Coronary artery (tissue), 2 donors: ENCODE measurements around the gene DGCR2.
A peak's percentile ranks its signal among the peaks of the same experiment; 100 is the strongest.

ENCODE experiments used
- DNase-seq: peaks from one replicate; pipeline ENCODE4 v3.0.0-alpha.2; 2017; ENCODE audit warnings: low spot score
- H3K27ac ChIP-seq, 2 donors: fragments of 200-600 bp; sonication (generic); one replicate each; pipeline ENCODE4 v1.5.1; 2016 to 2019
- H3K4me3 ChIP-seq: fragments of 200-600 bp; sonication (generic); 2 replicates; pipeline ENCODE4 v1.5.1; 2016; ENCODE audit warnings: mild to moderate bottlenecking, moderate library complexity
- TF ChIP-seq, protein P1 (sequence below): fragments of 200-600 bp; sonication (generic); IDR thresholded peaks from one replicate; pipeline ENCODE4 v1.5.1; 2019; ENCODE audit warnings: antibody characterized with exemption

DGCR2 gene

GRCh38 chr22:19106886-19107729, 15.1 kb downstream of the DGCR2 start:
- no peak for DNase-seq
- Histone ChIP-seq H3K4me3 (no peak overlapping the region), H3K27ac (no peak overlapping the region)
- TF ChIP-seq, protein P1, sequence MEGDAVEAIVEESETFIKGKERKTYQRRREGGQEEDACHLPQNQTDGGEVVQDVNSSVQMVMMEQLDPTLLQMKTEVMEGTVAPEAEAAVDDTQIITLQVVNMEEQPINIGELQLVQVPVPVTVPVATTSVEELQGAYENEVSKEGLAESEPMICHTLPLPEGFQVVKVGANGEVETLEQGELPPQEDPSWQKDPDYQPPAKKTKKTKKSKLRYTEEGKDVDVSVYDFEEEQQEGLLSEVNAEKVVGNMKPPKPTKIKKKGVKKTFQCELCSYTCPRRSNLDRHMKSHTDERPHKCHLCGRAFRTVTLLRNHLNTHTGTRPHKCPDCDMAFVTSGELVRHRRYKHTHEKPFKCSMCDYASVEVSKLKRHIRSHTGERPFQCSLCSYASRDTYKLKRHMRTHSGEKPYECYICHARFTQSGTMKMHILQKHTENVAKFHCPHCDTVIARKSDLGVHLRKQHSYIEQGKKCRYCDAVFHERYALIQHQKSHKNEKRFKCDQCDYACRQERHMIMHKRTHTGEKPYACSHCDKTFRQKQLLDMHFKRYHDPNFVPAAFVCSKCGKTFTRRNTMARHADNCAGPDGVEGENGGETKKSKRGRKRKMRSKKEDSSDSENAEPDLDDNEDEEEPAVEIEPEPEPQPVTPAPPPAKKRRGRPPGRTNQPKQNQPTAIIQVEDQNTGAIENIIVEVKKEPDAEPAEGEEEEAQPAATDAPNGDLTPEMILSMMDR, result no peak

DNA sequence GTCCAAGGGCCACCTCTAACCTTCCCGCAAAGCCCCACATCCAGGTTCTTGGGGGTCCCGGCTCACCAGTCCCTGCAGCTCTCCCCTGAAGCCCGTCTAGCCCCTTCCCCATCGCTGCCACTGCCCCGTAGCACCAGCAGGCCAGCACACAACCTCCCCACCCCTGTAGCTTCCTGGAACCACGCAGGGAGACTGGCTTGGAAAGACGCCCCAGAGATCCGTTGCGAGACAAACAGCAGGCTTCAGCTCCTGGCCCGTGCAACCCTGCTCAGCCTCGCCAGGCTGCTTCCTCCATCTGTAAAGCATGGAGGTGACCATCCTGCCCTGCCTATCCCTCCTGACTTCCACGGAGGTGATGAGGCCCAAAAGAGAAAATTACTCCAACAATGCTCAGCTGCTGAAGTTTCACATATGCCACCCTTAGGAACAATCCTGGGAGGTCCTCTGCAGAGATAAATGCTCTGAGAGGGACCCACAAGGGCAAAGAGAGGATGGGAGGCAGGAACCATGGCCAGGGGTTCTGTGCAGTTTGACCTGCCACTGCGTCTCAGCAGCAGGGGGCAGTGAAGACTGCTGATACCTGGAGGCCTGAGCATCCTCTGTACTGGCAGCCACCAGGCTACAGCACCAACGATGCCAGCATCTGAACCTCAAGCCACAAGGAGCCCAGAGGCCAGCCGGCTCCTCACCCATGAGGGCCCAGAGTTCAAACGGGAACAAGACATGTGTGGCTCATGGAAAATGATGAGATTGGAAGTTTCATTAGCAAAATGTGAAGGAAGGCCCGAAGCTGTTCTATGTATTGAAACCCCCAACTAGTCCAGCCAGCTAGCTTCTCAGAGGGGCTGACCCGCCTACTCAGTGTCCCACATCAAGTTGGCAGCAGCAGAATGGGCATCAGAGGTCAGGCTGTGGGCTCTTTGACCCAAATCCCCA, 16.1 kb downstream of the DGCR2 start:
- Histone ChIP-seq H3K4me3 (no peak overlapping the region), H3K27ac (no peak overlapping the region)
- TF ChIP-seq, protein P1, result no peak
- DNase-seq, result no peak

DNA sequence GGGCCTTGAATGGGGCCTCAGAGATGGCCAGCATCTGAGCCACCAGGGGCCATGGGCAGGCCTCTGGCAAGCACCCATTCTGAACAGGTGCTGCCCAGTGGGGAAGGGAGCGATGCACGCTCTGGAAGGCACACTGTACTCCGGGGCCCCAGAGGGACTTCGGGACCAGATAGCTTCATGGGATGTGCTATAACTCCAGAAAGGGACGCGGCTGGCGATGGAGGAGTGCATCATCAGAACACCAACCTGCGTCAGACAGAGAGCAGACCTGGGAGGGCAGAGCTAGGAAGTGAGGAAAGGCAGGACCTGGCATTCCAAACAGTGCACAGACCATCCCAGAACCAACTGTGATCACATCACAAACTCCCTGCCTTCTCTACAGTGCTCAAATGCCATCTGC, 16.8 kb downstream of the DGCR2 start:
- no peak overlapping the region for H3K4me3 ChIP-seq
- H3K27ac ChIP-seq, result no peak overlapping the region
- TF ChIP-seq, protein P1, result no peak
- DNase-seq, result no peak

DNA sequence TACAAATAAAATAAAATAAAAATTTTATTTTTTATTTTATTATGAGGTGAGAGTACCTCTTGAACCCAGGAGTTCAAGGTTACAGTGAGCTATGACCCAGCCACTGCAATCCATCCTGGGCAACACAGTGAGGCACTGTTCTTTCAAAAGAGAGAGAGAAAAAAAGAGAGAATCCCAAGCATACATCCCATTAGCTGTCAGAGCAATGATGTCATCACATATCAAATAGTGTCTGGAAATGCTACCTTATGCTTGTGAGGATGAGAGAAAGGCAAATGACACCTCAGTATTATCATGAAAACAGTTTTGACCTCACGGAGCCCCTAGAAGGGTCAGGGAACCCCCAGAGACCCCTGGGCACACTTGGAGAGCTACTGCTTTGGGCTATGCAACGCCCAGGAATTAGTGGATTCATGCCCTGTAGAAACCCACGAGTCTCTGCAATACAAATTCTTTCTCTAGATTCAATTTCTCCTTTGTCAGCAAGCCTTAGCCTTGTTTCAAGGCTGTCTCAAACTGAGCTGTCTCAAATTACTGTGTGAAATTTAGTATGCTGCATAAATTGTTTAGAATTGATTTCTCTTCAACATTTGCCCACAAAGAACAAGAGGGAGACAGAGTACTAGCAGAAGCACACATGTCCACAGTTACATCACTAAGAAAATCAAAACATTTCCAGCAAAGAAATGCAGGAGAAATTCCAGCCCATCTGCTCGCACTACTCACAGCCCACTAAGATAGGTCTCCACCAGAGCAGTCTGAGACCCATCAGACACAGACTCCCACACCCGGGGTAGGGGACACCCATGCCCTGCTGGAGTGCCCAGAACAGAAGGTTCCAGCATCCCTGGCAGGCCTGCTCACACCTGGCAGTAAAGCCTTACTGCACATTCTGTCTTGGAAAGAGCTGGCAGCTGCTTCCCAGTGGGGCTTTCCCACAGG, 18.1 kb downstream of the DGCR2 start:
- no peak overlapping the region for H3K27ac ChIP-seq
- H3K4me3 ChIP-seq, result no peak overlapping the region
- TF ChIP-seq, protein P1, result no peak
- no peak for DNase-seq

DNA sequence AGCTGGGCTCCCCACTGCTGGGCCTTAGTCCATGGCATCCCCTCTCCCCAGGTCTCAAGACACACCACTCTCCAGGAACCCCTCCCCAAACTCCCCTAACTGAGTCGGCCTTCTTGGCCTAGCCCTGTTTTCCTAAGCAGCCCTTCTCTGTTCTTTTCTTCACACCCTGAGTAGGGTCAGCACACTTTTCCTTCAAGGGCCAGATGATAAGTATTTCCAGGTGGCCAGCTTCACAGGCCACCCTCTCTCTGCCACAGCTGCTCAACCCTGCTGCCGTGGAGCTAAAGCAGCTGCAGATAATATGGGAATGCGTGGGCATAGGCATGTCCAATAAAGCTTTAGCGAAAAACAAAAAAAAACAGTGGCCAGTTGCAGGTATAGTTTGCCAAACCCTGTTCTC, 24.1 kb downstream of the DGCR2 start:
- TF ChIP-seq, protein P1, result no peak
- Histone ChIP-seq H3K4me3 (no peak overlapping the region), H3K27ac (no peak overlapping the region)
- DNase-seq, result peak; percentile 4

GRCh38 chr22:19097518-19097917, 24.7 kb downstream of the DGCR2 start:
- H3K4me3 ChIP-seq, result no peak overlapping the region
- H3K27ac ChIP-seq, result no peak overlapping the region
- peak; percentile 31 for DNase-seq
- TF ChIP-seq, protein P1, result no peak
